NCI-H187 treated with DMSO at 0.1 percent for 48 hours (cell line): ENCODE measurements around the gene PRRT2.
"Not testable (repeated sequence)": the region's sequence is repeated elsewhere in the genome, so short reads cannot be mapped to it uniquely, and the experiment has no call there.

Source experiments
- DNase-seq: peaks from one replicate; lab custom pipeline; 2025; lab: John Stamatoyannopoulos, UW

Gene PRRT2

GRCh38 chr16:29811896-29812665, at the start of gene PRRT2:
Gene PRRT2, plus strand, starts transcription at chr16:29812193. Its CDS starts 862 bp downstream, at chr16:29813055.
- no peak for DNase-seq

GRCh38 chr16:29763326-29763725, 48.7 kb upstream of the PRRT2 start:
- DNase-seq = no peak

GRCh38 chr16:29765167-29766032, 46.6 kb upstream of the PRRT2 start:
- peak; percentile 22 for DNase-seq

GRCh38 chr16:29766571-29766970, 45.4 kb upstream of the PRRT2 start:
- DNase-seq = no peak

GRCh38 chr16:29767062-29767461, 44.9 kb upstream of the PRRT2 start:
- no peak for DNase-seq

- DNase-seq = no peak
Observed at GRCh38 chr16:29769507-29769906, 42.5 kb upstream of the PRRT2 start.

- DNase-seq = no peak
Observed at GRCh38 chr16:29770250-29770929, 41.6 kb upstream of the PRRT2 start.

DNA sequence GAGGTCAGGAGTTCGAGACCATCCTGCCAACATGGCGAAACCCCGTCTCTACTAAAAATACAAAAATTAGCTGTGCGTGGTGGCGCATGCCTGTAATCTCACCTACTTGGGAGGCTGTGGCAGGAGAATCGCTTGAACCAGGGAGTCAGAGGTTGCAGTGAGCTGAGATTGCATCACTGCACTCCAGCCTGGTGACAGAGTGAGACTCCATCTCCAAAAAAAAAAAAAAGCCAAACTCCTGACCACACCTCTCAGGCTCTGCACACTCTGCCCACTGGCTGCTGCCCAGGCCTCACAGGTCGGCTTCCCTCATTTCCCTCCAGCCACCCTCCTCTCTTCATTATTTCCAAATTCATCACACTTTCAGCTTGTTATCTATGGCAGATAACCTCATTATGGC, 39.7 kb upstream of the PRRT2 start:
- not testable (repeated sequence) for DNase-seq

DNA sequence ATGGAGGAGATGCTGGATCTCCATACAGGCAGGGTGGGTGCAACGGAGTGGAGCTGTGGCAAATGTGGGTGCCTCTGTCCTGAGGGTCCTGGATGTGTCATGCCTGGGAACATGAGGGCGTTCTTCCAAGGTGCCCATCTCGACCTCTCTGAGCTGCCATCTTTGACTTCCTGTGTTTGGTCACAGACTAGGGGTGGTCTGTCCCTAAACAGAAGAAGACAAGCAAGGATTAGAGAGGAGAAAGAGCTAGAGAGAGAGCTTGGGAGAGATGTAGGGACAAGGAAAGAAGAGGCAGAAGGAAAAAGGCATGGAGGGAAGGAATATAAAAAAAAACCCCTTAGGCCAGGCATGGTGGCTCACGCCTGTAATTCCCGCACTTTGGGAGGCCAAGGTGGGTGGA, 37.3 kb upstream of the PRRT2 start:
- no peak for DNase-seq

GRCh38 chr16:29775742-29776408, 36.1 kb upstream of the PRRT2 start:
- no peak for DNase-seq

DNA sequence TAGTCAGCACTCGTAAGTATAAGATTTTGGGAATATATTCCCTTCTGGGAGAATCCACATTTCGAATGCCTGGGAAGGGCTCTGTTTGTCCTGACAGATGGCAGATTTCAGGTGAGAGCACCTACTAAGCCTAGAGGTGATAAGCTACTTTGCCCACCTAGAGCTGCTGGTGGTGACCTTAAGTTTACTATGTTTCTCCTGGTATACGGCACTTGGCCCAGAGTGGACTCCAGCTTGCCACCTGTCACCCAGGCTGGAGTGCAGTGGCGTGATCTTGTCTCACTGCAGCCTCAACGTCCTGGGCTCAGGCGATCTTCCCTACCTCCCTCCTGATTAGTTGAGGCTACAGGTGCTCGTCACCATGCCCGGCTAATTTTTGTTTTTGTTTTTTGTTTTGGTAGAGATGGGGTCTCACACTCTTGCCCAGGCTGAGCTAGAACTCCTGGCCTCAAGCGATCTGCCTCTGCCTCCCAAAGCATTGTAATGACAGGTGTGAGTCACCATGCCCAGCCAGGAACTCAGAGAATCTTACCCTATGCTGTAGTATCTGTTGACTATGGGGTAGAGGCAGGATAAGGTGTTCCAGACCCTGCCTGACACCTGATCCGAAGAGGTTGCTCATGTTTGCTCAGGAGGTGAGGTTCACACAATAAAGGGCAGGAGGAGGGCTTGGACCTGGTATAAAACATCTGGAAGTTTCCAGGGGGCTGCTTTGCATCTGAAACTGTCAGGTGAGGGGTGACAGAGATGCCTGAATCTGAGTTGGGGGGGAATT, 34.2 kb upstream of the PRRT2 start, which contains the start of gene ZG16:
Gene ZG16 (plus strand): TSS at position 681 of the 775 bp plus-strand sequence. CDS start 1,011 bp downstream, outside the sequence.
- no peak for DNase-seq

DNA sequence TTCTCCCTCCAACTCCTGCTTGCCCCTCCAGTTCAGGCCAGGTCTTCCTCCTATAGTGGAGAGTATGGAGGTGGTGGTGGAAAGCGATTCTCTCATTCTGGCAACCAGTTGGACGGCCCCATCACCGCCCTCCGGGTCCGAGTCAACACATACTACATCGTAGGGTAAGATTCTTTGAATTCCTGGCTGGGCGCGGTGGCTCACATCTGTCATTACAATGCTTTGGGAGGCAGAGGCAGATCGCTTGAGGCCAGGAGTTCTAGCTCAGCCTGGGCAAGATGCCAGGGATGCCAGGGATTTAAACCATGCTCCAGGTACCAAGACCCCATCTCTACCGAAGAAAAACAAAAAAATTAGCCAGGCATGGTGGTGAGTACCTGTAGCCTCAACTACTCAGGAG, 32.5 kb upstream of the PRRT2 start:
- no peak for DNase-seq

DNA sequence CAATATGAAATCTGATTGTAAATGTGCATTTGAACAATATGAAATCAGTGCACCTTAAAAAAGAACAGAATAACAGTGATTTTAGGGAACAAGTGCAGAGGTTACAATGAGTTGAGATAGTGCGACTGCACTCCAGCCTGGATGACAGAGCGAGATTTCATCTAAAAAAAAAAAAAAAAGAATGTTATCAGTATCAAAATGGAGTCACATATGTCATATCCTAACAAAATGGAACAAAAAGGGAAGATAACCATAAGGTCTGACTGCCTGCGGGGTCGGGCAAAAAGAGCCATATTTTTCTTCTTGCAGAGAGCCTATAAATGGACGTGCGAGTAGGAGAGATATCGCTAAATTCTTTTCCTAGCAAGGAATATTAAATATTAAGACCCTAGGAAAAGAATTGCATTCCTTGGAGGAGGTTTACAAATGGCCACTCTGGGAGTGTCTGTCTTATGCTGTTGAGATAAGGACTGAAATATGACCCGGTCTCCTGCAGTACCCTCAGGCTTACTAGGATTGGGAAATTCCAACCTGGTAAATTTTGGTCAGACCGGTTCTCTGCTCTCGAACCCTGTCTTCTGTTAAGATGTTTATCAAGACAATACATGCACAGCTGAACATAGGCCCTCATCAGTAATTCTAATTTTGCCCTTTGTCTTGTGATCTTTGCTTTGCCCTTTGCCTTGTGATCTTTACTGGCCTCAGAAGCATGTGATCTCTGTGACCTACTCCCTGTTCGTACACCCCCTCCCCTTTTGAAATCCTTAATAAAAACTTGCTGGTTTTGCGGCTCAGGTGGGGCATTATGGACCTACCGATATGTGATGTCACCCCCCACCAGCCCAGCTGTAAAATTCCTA, 28.7 kb upstream of the PRRT2 start:
- not testable (repeated sequence) for DNase-seq

- DNase-seq = no peak
Observed at GRCh38 chr16:29784157-29784556, 27.8 kb upstream of the PRRT2 start.

DNA sequence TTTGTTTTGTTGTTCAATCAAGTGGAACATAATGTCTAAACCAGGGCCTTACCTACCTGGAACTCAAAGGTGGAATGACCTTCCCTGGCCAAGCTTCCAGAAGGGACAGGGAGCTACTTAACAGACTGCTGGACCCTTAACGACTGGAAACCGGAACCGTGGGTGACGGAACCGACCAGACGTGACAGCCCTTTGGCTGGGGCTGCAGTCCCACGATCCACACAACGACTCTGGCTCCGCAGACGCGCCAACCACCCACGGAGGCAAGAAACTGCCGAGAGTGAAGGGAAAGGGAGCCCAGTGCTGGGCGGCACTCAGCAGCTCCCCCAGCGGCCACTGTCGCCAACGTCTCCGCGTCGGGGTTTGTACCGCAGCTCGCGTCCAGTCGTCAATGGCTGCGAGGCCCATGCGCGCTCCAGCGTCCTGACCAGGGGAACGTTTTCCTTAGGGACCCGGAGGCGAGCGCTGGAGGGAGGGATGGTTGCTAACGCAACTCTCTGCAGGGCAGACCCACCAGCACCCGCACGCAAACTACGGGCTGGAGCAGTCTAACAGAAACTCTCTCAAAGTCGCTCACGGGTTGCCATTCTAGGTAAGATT, 27.0 kb upstream of the PRRT2 start:
- DNase-seq = no peak

- DNase-seq = not testable (repeated sequence)
Observed at GRCh38 chr16:29787155-29787554, 24.8 kb upstream of the PRRT2 start.

DNA sequence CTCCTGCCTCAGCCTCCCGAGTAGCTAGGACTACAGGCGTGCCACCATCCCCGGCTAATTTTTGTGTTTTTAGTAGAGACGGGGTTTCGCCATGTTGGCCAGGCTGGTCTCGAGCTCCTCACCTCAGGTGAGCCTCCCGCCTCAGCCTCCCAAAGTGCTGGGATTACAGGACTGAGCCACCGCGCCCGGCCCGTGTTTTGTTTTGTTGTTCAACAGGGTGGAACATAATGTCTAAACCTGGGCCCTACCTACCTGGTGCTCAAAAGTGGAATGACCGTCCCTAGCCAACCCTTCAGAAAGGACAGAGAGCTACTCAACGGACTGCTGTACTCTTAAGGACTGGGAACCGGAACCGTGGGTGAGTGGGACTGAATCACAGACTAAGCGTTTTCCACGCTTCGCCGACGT, 22.2 kb upstream of the PRRT2 start:
- DNase-seq = no peak

GRCh38 chr16:29790183-29790948, 21.6 kb upstream of the PRRT2 start, which contains the start of gene KIF22:
Gene KIF22, plus strand, starts transcription at chr16:29790751. Its CDS starts 9 bp downstream, at chr16:29790760.
- DNase-seq = peak; percentile 59
